WI38 (cell line): Measurements from ENCODE around the gene ZNF568.

Experiments
- H3K4me3 ChIP-seq: 2 replicates; pipeline ENCODE4 v1.5.1; 2011; ENCODE audit warnings: low read depth, mild to moderate bottlenecking, control low read depth, low read length
- TF ChIP-seq, protein P1 (sequence below): IDR thresholded peaks from 2 replicates; pipeline ENCODE4 v1.5.1; 2012; ENCODE audit warnings: low read depth, mild to moderate bottlenecking, control low read depth, low read length

Gene ZNF568

DNA sequence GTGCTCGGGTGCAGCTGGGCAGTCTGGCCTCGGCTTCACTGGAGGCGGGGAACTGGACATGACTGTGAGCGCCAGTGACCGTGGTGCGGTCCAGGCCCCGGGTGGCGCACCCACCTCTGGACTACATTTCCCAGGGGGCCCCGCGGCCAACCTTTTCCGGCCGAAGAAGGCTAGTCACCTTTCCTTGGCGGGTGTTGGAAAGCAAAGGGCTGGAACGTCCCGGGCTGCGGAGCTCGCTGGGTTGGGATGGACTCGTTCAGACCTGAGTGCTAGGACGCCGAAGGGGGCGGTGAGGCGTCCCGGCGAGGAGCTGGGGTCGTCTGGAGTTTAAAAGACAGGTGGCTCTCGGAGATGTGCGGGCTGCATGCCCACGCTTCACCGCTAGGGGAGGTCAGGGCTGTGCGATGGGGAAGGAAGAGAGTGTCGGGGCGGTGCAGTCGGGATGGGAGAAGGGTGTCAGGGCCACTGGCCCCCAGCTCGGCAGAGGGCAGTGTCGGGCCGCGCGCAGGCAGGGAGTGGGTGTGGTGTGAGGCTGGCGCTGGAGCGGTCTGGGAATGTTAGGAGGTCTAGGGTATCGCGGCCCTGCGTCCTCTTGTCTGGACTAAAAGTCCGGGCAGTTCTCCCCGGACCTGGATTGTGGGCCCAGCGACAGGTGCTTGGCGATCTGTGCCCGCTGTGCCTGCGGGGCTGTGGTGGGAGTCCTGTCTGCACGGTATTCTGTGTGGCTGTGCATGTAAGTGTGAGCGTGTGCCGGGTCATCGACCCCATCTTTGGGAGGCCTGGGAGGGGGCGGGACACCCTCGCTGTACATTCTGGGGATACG lies 57.1 kb downstream of the ZNF568 start:
- TF ChIP-seq, protein P1, sequence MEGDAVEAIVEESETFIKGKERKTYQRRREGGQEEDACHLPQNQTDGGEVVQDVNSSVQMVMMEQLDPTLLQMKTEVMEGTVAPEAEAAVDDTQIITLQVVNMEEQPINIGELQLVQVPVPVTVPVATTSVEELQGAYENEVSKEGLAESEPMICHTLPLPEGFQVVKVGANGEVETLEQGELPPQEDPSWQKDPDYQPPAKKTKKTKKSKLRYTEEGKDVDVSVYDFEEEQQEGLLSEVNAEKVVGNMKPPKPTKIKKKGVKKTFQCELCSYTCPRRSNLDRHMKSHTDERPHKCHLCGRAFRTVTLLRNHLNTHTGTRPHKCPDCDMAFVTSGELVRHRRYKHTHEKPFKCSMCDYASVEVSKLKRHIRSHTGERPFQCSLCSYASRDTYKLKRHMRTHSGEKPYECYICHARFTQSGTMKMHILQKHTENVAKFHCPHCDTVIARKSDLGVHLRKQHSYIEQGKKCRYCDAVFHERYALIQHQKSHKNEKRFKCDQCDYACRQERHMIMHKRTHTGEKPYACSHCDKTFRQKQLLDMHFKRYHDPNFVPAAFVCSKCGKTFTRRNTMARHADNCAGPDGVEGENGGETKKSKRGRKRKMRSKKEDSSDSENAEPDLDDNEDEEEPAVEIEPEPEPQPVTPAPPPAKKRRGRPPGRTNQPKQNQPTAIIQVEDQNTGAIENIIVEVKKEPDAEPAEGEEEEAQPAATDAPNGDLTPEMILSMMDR = peak; percentile 63
- peak overlapping the region; percentile 57 for H3K4me3 ChIP-seq

DNA sequence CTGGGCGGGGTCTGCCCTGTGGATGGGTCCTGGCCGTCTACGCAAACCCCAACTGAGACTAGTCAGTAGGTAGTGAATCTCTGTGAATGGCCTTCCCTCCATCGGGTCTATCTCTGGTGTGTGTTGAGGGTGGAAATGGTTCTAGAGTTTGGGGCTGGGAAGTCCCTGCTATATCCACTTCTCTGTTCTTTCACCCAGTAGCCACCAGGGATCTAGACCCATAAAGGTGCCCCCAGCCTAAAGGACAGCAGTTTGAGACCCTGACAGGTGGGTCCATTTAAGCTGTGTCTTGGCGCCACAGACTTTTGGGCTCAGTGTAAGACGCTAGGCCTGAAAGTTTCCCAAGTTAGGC lies 57.7 kb downstream of the ZNF568 start:
- TF ChIP-seq, protein P1 = no peak
- peak overlapping the region; percentile 57 for H3K4me3 ChIP-seq

DNA sequence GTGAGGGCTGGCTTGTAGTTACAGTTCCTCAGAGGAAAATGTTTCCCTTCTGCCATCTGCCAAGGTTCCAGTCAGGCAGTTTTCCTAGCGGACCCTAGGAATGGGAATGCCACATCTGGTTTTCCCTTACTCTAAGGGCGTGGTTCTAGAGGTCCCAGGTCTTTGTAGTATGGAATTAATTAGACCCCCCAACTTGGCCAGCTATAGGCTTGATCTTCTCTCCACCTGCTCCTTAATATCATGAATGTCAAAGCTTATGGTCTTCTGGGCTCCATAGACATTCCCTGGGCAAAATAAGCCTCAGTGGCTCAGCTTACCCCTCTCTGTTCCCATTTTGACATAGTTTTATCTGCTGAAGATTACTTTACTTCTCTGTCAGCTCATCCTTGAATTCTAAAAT lies 70.0 kb downstream of the ZNF568 start:
- TF ChIP-seq, protein P1 = no peak
- H3K4me3 ChIP-seq = no peak overlapping the region

DNA sequence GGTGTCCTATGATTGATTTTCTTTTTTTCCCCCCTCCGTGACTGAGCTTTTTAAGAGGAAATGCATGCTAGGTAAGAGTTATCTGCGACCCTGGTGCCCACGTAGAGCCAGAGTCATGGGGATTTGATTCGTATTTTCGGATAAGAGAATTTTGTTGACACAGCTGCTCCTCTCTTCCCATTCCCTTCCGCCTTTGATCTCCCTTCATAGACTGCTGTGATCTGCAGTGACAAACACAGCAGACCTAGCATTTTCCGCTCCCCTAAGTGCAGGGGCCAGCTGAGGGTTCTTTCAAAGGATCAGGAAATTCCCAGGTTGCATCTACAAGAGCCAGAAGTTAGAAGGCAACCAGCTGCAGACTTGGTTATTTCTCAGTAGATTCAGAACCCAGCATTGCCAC lies 70.5 kb downstream of the ZNF568 start:
- TF ChIP-seq, protein P1 = no peak

DNA sequence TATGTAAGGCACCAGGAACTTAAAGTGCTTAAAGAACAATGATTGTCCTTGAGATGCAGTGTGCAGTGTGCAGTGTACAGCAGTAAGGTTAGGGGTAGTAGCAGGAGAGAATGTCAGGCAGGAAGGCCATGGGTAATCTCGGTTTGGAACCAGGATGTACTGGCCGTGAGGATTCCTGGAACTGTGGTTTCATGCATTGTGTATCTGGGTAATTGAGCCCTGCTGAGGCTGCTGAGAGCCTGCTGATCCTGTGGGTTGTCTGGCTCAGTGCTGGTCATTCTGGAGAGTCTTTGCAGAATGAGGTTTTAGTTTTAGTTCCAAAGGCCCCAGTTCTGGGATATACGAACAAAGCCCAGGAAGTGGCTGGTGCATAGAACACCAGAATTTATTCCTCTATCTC lies 71.0 kb downstream of the ZNF568 start:
- no peak overlapping the region for H3K4me3 ChIP-seq

More for the DNA sequence above, 70.5 kb downstream of the ZNF568 start:
- H3K4me3 ChIP-seq = no peak overlapping the region

DNA sequence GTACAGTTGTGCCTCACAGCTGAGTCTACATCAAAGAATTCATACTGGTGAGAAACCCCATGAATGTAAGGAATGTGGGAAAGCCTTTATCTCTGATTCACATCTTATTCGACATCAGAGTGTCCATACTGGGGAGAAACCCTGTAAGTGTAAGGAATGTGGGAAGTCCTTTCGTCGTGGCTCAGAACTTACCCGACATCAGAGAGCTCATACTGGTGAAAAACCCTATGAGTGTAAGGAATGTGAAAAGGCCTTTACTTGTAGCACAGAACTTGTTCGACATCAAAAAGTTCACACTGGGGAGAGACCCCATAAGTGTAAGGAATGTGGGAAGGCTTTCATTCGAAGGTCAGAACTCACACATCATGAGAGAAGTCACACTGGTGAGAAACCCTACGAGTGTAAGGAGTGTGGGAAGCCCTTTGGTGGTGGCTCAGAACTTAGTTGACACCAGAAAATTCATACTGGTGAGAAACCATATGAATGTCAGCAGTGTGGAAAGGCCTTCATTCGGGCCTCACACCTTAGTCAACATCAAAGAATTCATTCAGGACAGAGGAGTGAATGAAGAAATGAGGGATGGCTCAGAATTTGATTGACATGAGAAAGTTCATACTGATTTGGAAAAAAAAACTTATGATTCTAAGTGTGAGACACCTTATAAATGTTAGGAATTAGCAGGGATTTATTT lies 81.2 kb downstream of the ZNF568 start:
- H3K4me3 ChIP-seq = no peak overlapping the region
- TF ChIP-seq, protein P1 = no peak

More for the DNA sequence above, 71.0 kb downstream of the ZNF568 start:
- TF ChIP-seq, protein P1 = no peak

DNA sequence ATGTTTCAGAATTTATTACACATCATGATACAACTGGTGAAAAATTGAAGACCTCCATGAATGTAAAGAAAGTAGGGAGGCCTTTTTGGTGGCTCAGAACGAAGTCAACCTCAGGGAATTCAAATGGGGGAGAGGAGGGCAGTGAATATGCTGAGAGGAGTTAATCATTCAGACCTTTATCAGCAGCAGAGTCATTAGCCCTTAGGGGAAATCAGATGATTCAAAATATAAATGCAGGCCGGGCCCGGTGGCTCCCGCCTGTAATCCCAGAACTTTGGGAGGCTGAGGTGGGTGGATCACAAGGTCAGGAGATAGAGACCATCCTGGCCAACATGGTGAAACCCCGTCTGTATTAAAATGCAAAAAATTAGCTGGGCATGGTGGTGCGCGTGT lies 81.7 kb downstream of the ZNF568 start:
- TF ChIP-seq, protein P1 = no peak
- no peak overlapping the region for H3K4me3 ChIP-seq
